ENCODE measurements around the gene EHF. TPM values are rescaled to one million over a fixed set of nuclear protein-coding genes. Genes with fewer than 3 reads are reported as not detected.
A peak's percentile ranks its signal among the peaks of the same experiment; 100 is the strongest.

Gene EHF
- total and polyA plus RNA-seq, 2 donors (not counting 1 experiment from before 2014, with no cell fraction given) = 0.51 TPM; not detected in 1

DNA sequence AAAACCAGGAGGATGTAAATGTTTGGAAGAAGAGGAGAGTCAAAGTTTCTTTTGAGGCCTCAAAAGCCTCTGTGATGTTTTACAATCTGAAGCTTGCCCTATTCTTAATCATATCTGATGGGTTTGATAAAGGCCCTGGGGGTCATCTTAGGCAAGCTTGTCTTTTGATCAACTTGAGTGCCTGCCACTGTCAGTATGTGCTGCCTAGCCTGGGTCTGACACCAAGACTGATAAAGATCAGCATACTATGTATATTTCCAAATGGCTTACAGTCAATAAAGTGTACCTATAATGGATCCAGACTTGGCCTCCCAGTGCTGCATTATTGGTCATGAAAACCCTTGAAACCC, 12.7 kb downstream of the EHF start:
- no peak for DNase-seq (ENCODE audit: low read depth in 2 of 2)
- Histone ChIP-seq H3K4me3 (replicated peaks in 1 of 4; ENCODE audit: control extremely low read depth in 1 of 4, insufficient read depth in 1 of 4, low read depth in 3 of 4, low read length in 4 of 4) (no peak overlapping the region), H3K27me3 (ENCODE audit: control insufficient read depth, insufficient read depth, low read length) (no peaks in the 10 kb centered on the region), H3K9me3 (ENCODE audit: control insufficient read depth, insufficient read depth, low read depth, low read length) (no peaks in the 10 kb centered on the region), H3K36me3 (ENCODE audit: control insufficient read depth, insufficient read depth, low read length) (no peaks in the 10 kb centered on the region), H3K4me2 (ENCODE audit: extremely low read depth, insufficient read depth, low read length) (no peak overlapping the region), H4K20me1 (ENCODE audit: control insufficient read depth, extremely low read depth, insufficient read depth, low read length) (no peaks in the 10 kb centered on the region), H3K79me2 (ENCODE audit: control insufficient read depth, insufficient read depth, low read length) (no peaks in the 10 kb centered on the region), H3K27ac (ENCODE audit: insufficient read depth, low read length) (no peak overlapping the region), H3K4me1 (ENCODE audit: control insufficient read depth, extremely low read depth, insufficient read depth, low read length) (peaks cover 4% of the 10 kb centered on the region), H3K9ac (ENCODE audit: insufficient read depth, low read length) (no peak overlapping the region), H2AFZ (ENCODE audit: low read length) (no peak overlapping the region)
- no peak for TF ChIP-seq EZH2 (IDR thresholded peaks at IDR 0.05; ENCODE audit: low read length, missing control alignments)
- TF ChIP-seq, protein P1, sequence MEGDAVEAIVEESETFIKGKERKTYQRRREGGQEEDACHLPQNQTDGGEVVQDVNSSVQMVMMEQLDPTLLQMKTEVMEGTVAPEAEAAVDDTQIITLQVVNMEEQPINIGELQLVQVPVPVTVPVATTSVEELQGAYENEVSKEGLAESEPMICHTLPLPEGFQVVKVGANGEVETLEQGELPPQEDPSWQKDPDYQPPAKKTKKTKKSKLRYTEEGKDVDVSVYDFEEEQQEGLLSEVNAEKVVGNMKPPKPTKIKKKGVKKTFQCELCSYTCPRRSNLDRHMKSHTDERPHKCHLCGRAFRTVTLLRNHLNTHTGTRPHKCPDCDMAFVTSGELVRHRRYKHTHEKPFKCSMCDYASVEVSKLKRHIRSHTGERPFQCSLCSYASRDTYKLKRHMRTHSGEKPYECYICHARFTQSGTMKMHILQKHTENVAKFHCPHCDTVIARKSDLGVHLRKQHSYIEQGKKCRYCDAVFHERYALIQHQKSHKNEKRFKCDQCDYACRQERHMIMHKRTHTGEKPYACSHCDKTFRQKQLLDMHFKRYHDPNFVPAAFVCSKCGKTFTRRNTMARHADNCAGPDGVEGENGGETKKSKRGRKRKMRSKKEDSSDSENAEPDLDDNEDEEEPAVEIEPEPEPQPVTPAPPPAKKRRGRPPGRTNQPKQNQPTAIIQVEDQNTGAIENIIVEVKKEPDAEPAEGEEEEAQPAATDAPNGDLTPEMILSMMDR (conservative IDR thresholded peaks at IDR 0.05 in 1 of 2, IDR thresholded peaks at IDR 0.05 in 1 of 2; ENCODE audit: low read depth in 1 of 2, low read length in 2 of 2) = no peak

DNA sequence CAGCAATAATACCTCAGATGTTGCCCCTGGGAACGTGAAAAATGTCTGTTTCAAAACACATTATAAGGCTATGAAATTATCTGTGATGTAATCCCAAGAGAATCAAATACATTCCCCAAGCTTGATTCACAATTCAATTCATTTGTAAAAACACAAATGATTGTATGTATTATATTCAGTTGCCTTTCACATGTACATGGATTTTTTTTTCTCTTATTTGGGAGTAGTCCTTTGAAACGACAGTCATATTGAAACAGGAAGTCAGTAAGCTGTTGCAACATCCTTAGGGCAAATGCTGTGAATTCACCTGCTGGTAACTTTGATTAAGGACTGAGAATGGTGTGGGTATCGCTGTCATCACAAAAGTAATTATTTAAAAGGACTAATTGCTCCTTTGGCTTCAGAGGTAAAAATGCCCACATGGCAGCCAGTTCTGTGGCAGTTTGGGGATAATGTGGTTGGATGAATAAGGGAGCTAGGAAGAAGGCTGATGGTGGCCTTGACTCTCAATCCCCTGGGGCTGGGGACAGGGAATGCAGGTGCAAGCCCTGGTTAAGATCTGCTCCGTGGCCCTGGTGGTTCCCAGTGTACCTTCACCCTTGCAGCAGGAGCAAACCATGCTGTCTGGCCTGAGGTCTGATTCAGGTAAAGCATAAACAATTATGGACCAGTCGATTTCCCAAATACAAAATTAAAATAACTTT, 13.2 kb downstream of the EHF start:
- Histone ChIP-seq H3K79me2 (ENCODE audit: control insufficient read depth, insufficient read depth, low read length) (no peaks in the 10 kb centered on the region), H3K9ac (ENCODE audit: insufficient read depth, low read length) (no peak overlapping the region), H3K27me3 (ENCODE audit: control insufficient read depth, insufficient read depth, low read length) (no peaks in the 10 kb centered on the region), H3K4me1 (ENCODE audit: control insufficient read depth, extremely low read depth, insufficient read depth, low read length) (peaks cover 4% of the 10 kb centered on the region), H3K4me3 (replicated peaks in 1 of 4; ENCODE audit: control extremely low read depth in 1 of 4, insufficient read depth in 1 of 4, low read depth in 3 of 4, low read length in 4 of 4) (no peak overlapping the region), H2AFZ (ENCODE audit: low read length) (no peak overlapping the region), H3K27ac (ENCODE audit: insufficient read depth, low read length) (no peak overlapping the region), H3K4me2 (ENCODE audit: extremely low read depth, insufficient read depth, low read length) (no peak overlapping the region), H3K36me3 (ENCODE audit: control insufficient read depth, insufficient read depth, low read length) (no peaks in the 10 kb centered on the region), H3K9me3 (ENCODE audit: control insufficient read depth, insufficient read depth, low read depth, low read length) (no peaks in the 10 kb centered on the region), H4K20me1 (ENCODE audit: control insufficient read depth, extremely low read depth, insufficient read depth, low read length) (no peaks in the 10 kb centered on the region)
- DNase-seq (ENCODE audit: low read depth in 2 of 2) = peak; percentile 45 to 65
- TF ChIP-seq, protein P1 (conservative IDR thresholded peaks at IDR 0.05 in 1 of 2, IDR thresholded peaks at IDR 0.05 in 1 of 2; ENCODE audit: low read depth in 1 of 2, low read length in 2 of 2) = no peak
- no peak for TF ChIP-seq EZH2 (IDR thresholded peaks at IDR 0.05; ENCODE audit: low read length, missing control alignments)

DNA sequence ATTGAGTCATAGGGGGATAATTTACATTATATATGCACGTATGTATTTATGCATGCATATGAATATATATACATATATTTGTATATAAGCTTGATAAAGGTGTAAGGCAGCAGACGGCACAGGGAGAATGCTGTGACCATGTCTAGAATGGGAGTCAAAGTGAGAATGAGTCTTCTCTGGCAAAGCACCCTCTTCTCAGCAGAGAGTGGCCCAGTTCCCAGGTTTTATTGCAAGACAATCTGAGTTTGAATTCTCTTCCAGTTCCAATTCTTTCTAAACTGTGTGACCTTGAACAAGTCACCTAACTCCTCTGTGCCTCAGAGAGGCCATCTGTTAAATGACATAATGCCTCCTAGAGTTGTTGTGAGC, 13.8 kb downstream of the EHF start:
- no peak overlapping the region for H3K9ac ChIP-seq (ENCODE audit: insufficient read depth, low read length)
- H3K4me3 ChIP-seq (replicated peaks in 1 of 4; ENCODE audit: control extremely low read depth in 1 of 4, insufficient read depth in 1 of 4, low read depth in 3 of 4, low read length in 4 of 4) = no peak overlapping the region
- no peak overlapping the region for H2AFZ ChIP-seq (ENCODE audit: low read length)
- no peaks in the 10 kb centered on the region for H3K9me3 ChIP-seq (ENCODE audit: control insufficient read depth, insufficient read depth, low read depth, low read length)
- no peak overlapping the region for H3K27ac ChIP-seq (ENCODE audit: insufficient read depth, low read length)
- peaks cover 4% of the 10 kb centered on the region for H3K4me1 ChIP-seq (ENCODE audit: control insufficient read depth, extremely low read depth, insufficient read depth, low read length)
- no peaks in the 10 kb centered on the region for H4K20me1 ChIP-seq (ENCODE audit: control insufficient read depth, extremely low read depth, insufficient read depth, low read length)
- no peaks in the 10 kb centered on the region for H3K36me3 ChIP-seq (ENCODE audit: control insufficient read depth, insufficient read depth, low read length)
- H3K79me2 ChIP-seq (ENCODE audit: control insufficient read depth, insufficient read depth, low read length) = no peaks in the 10 kb centered on the region
- DNase-seq (ENCODE audit: low read depth in 2 of 2) = no peak
- H3K27me3 ChIP-seq (ENCODE audit: control insufficient read depth, insufficient read depth, low read length) = no peaks in the 10 kb centered on the region
- TF ChIP-seq EZH2 (IDR thresholded peaks at IDR 0.05; ENCODE audit: low read length, missing control alignments) = no peak
- TF ChIP-seq, protein P1 (conservative IDR thresholded peaks at IDR 0.05 in 1 of 2, IDR thresholded peaks at IDR 0.05 in 1 of 2; ENCODE audit: low read depth in 1 of 2, low read length in 2 of 2) = no peak
- no peak overlapping the region for H3K4me2 ChIP-seq (ENCODE audit: extremely low read depth, insufficient read depth, low read length)

Measured in fibroblast of lung (primary cell).